H9 (cell line): Measurements from ENCODE around the gene XCR1. TPM values are rescaled to one million over a fixed set of nuclear protein-coding genes. Genes with fewer than 3 reads are reported as not detected.

Experiments used
- DNase-seq: peaks from one replicate; pipeline ENCODE4 v3.0.0-alpha.2; 2017
- H2AFZ ChIP-seq: one replicate; pipeline ENCODE4 v1.6.1; 2013; ENCODE audit warnings: mild to moderate bottlenecking, low read length, control low read depth, moderate library complexity
- H2AK5ac ChIP-seq: 2 replicates; pipeline ENCODE4 v1.6.1; 2013; ENCODE audit warnings: low read length, control low read depth, mixed read lengths; ENCODE audit not compliant: insufficient read length
- H2BK120ac ChIP-seq: one replicate; pipeline ENCODE4 v1.6.1; 2013; ENCODE audit warnings: low read depth, mild to moderate bottlenecking, low read length, control low read depth, inconsistent platforms; ENCODE audit not compliant: poor library complexity, severe bottlenecking
- H2BK12ac ChIP-seq: 2 replicates; pipeline ENCODE4 v1.6.1; 2013; ENCODE audit warnings: low read length, control low read depth, mixed read lengths, low read depth; ENCODE audit not compliant: insufficient read length
- H2BK15ac ChIP-seq: 2 replicates; pipeline ENCODE4 v1.6.1; 2013; ENCODE audit warnings: low read depth, low read length, control low read depth
- H2BK20ac ChIP-seq: one replicate; pipeline ENCODE4 v1.6.1; 2013; ENCODE audit warnings: low read depth, mild to moderate bottlenecking, low read length, control low read depth, inconsistent platforms; ENCODE audit not compliant: poor library complexity, severe bottlenecking
- H2BK5ac ChIP-seq: 2 replicates; pipeline ENCODE4 v1.6.1; 2013; ENCODE audit warnings: low read length, control low read depth, mixed read lengths; ENCODE audit not compliant: insufficient read length
- H3K14ac ChIP-seq: 2 replicates; pipeline ENCODE4 v1.6.1; 2013; ENCODE audit warnings: low read length, control low read depth; ENCODE audit not compliant: insufficient read depth
- H3K18ac ChIP-seq: 2 replicates; pipeline ENCODE4 v1.6.1; 2013; ENCODE audit warnings: low read depth, mild to moderate bottlenecking, mixed read lengths, low read length, control low read depth; ENCODE audit not compliant: insufficient read length
- H3K23ac ChIP-seq: 2 replicates; pipeline ENCODE4 v1.6.1; 2013; ENCODE audit warnings: low read length, control low read depth, mixed read lengths, low read depth; ENCODE audit not compliant: insufficient read length
- H3K23me2 ChIP-seq: 2 replicates; pipeline ENCODE4 v1.6.1; 2013; ENCODE audit warnings: low read depth, mild to moderate bottlenecking, mixed read lengths, low read length, control low read depth; ENCODE audit not compliant: insufficient read length, poor library complexity, severe bottlenecking
- H3K27ac ChIP-seq: 2 replicates; pipeline ENCODE4 v1.5.1; 2013; ENCODE audit warnings: low read length, control low read depth, mixed read lengths, low read depth; ENCODE audit not compliant: insufficient read length
- H3K27me3 ChIP-seq: 2 replicates; pipeline ENCODE4 v1.6.1; 2013; ENCODE audit warnings: low read length, control low read depth, inconsistent platforms; ENCODE audit not compliant: insufficient read depth
- H3K4ac ChIP-seq: 2 replicates; pipeline ENCODE4 v1.6.1; 2013; ENCODE audit warnings: low read depth, mild to moderate bottlenecking, control low read depth, inconsistent platforms, low read length, moderate library complexity
- H3K4me1 ChIP-seq: 2 replicates; pipeline ENCODE4 v1.6.1; 2013; ENCODE audit warnings: low read length, control low read depth, inconsistent platforms; ENCODE audit not compliant: insufficient read depth
- H3K4me2 ChIP-seq: 2 replicates; pipeline ENCODE4 v1.6.1; 2013; ENCODE audit warnings: low read length, control low read depth, mixed read lengths; ENCODE audit not compliant: insufficient read length, insufficient read depth
- H3K56ac ChIP-seq: 2 replicates; pipeline ENCODE4 v1.6.1; 2013; ENCODE audit warnings: low read depth, mild to moderate bottlenecking, mixed read lengths, low read length, control low read depth; ENCODE audit not compliant: insufficient read length
- H3K79me1 ChIP-seq: 2 replicates; pipeline ENCODE4 v1.6.1; 2013; ENCODE audit warnings: low read depth, mild to moderate bottlenecking, moderate library complexity, low read length, control low read depth, inconsistent platforms; ENCODE audit not compliant: insufficient read depth, poor library complexity, severe bottlenecking
- H3K79me2 ChIP-seq: 2 replicates; pipeline ENCODE4 v1.6.1; 2013; ENCODE audit warnings: low read length, control low read depth, inconsistent platforms; ENCODE audit not compliant: insufficient read depth
- H3K9ac ChIP-seq: 2 replicates; pipeline ENCODE4 v1.6.1; 2013; ENCODE audit warnings: low read length, control low read depth, mixed read lengths; ENCODE audit not compliant: insufficient read length; ENCODE audit errors: extremely low read depth
- H3K9me3 ChIP-seq: one replicate; pipeline ENCODE4 v1.6.1; 2013; ENCODE audit warnings: low read depth, low read length, inconsistent platforms; ENCODE audit not compliant: control insufficient read depth
- H3T11ph ChIP-seq: one replicate; pipeline ENCODE4 v1.6.1; 2013; ENCODE audit warnings: mild to moderate bottlenecking, low read length, control low read depth, inconsistent platforms
- H4K20me1 ChIP-seq: one replicate; pipeline ENCODE4 v1.6.1; 2013; ENCODE audit not compliant: control insufficient read depth, insufficient read length, insufficient read depth
- H4K5ac ChIP-seq: 2 replicates; pipeline ENCODE4 v1.6.1; 2013; ENCODE audit warnings: low read depth, mild to moderate bottlenecking, mixed read lengths, low read length, control low read depth; ENCODE audit not compliant: insufficient read length
- H4K8ac ChIP-seq: replicated peaks from 2 replicates; pipeline ENCODE4 v1.6.1; 2013; ENCODE audit warnings: low read length, control low read depth, mixed read lengths, low read depth; ENCODE audit not compliant: insufficient read length
- H4K91ac ChIP-seq: 2 replicates; pipeline ENCODE4 v1.6.1; 2013; ENCODE audit warnings: low read depth, mild to moderate bottlenecking, moderate library complexity, mixed read lengths, low read length, control low read depth; ENCODE audit not compliant: insufficient read length
- H3K27ac Mint-ChIP-seq, 3 experiments: 2 replicates in 2 of 3; 3 replicates in 1 of 3; pipeline ENCODE4 v1.8.0; 2020 to 2021; ENCODE audit warnings: mixed read lengths in 3 of 3, mild to moderate bottlenecking in 1 of 3, moderate library complexity in 1 of 3
- H3K27me3 Mint-ChIP-seq: 2 replicates; pipeline ENCODE4 v1.8.0; 2021; ENCODE audit warnings: low read depth, mild to moderate bottlenecking, moderate library complexity, mixed read lengths
- H3K36me3 Mint-ChIP-seq, 3 experiments: 2 replicates in 2 of 3; 3 replicates in 1 of 3; pipeline ENCODE4 v1.8.0; 2020 to 2021; ENCODE audit warnings: low read depth in 3 of 3, mixed read lengths in 3 of 3; ENCODE audit not compliant: insufficient read depth in 1 of 3
- H3K4me1 Mint-ChIP-seq, 2 experiments: 2 replicates each; pipeline ENCODE4 v1.8.0; 2020; ENCODE audit warnings: mixed read lengths in 2 of 2
- H3K4me3 Mint-ChIP-seq, 2 experiments: 2 replicates in 1 of 2; 3 replicates in 1 of 2; pipeline ENCODE4 v1.8.0; 2020 to 2021; ENCODE audit warnings: mild to moderate bottlenecking in 2 of 2, mixed read lengths in 2 of 2, moderate library complexity in 1 of 2
- H3K9me3 Mint-ChIP-seq, 2 experiments: 2 replicates in 1 of 2; 3 replicates in 1 of 2; pipeline ENCODE4 v1.8.0; 2020; ENCODE audit warnings: mild to moderate bottlenecking in 2 of 2, mixed read lengths in 2 of 2, moderate library complexity in 1 of 2
- WGBS: extraction: QIAGEN DNeasy Blood & Tissue Kit; methylation state at CpG from one replicate; pipeline ENCODE4 v1.1.7; 2013; ENCODE audit warnings: missing lambda C conversion rate, low lambda C conversion rate, mixed read lengths; ENCODE audit not compliant: insufficient read length; ENCODE audit errors: extremely low coverage; 5-methylcytosine and 5-hydroxymethylcytosine counted together
- total RNA-seq: library from RNA; stranded (reverse); gene quantifications from 2 replicates; pipeline ENCODE4 v1.2.1, GENCODE V29; 2021
- TF ChIP-seq, protein P1 (sequence below): fragments of 200-600 bp; sonication (generic); conservative IDR thresholded peaks from 3 replicates; pipeline ENCODE4 v1.8.0; 2021; ENCODE audit warnings: antibody characterized with exemption, mild to moderate bottlenecking

XCR1 gene
- total RNA-seq, 1 experiment from 2014 or later: not detected

- H2BK120ac ChIP-seq: no peak overlapping the region
- H3K23me2 ChIP-seq: no peaks in the 10 kb centered on the region
- no peak overlapping the region for H3T11ph ChIP-seq
- TF ChIP-seq, protein P1, sequence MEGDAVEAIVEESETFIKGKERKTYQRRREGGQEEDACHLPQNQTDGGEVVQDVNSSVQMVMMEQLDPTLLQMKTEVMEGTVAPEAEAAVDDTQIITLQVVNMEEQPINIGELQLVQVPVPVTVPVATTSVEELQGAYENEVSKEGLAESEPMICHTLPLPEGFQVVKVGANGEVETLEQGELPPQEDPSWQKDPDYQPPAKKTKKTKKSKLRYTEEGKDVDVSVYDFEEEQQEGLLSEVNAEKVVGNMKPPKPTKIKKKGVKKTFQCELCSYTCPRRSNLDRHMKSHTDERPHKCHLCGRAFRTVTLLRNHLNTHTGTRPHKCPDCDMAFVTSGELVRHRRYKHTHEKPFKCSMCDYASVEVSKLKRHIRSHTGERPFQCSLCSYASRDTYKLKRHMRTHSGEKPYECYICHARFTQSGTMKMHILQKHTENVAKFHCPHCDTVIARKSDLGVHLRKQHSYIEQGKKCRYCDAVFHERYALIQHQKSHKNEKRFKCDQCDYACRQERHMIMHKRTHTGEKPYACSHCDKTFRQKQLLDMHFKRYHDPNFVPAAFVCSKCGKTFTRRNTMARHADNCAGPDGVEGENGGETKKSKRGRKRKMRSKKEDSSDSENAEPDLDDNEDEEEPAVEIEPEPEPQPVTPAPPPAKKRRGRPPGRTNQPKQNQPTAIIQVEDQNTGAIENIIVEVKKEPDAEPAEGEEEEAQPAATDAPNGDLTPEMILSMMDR: no peak
- no peaks in the 10 kb centered on the region for H3K4me1 ChIP-seq
- no peak overlapping the region for H2BK5ac ChIP-seq
- no peak overlapping the region for H2BK20ac ChIP-seq
- peaks cover 1% of the 10 kb centered on the region; the same call in 1 of the 2 replicates for H3K27me3 Mint-ChIP-seq
- H4K91ac ChIP-seq: no peak overlapping the region
- no peak overlapping the region for H3K4me2 ChIP-seq
- no peak overlapping the region for H3K56ac ChIP-seq
- no peak overlapping the region for H4K8ac ChIP-seq
- H3K27ac ChIP-seq: no peak overlapping the region
- peaks cover 16 to 76% (median 70%) of the 10 kb centered on the region in 3 experiments; a peak in 6 of 7 replicates for H3K36me3 Mint-ChIP-seq
- H4K5ac ChIP-seq: no peak overlapping the region
- H3K9me3 Mint-ChIP-seq: no peaks in the 10 kb centered on the region
- no peak overlapping the region for H3K4ac ChIP-seq
- no peaks in the 10 kb centered on the region for H3K27me3 ChIP-seq
- no peak overlapping the region for H3K14ac ChIP-seq
- no peak overlapping the region for H3K4me3 Mint-ChIP-seq
- no peak overlapping the region for H3K27ac Mint-ChIP-seq
- H2BK12ac ChIP-seq: no peak overlapping the region
- no peak overlapping the region for H2AK5ac ChIP-seq
- H3K18ac ChIP-seq: no peak overlapping the region
- no peak overlapping the region for H2AFZ ChIP-seq
- DNase-seq: no peak
- H3K9ac ChIP-seq: no peak overlapping the region
- no peaks in the 10 kb centered on the region for H3K79me2 ChIP-seq
- no CpG with 5 or more reads among the region's 3 CpGs for WGBS
- no peaks in the 10 kb centered on the region for H3K9me3 ChIP-seq
- H2BK15ac ChIP-seq: no peak overlapping the region
- H3K23ac ChIP-seq: no peak overlapping the region
- H3K4me1 Mint-ChIP-seq: no peaks in the 10 kb centered on the region
- H4K20me1 ChIP-seq: no peaks in the 10 kb centered on the region
- H3K79me1 ChIP-seq: no peaks in the 10 kb centered on the region
These were observed 58.2 kb downstream of the XCR1 start for GRCh38 chr3:45969116-45969515.
